OCI-LY1 (cell line): Measurements from ENCODE around the gene GABRG3.

ENCODE experiments used
- CTCF ChIP-seq: fragments of 200-600 bp; sonication (generic), shearing (Covaris generic); IDR thresholded peaks from 2 replicates; pipeline ENCODE4 v1.5.1; 2017; ENCODE audit warnings: mild to moderate bottlenecking, antibody characterized with exemption, low read length, moderate library complexity, mixed read lengths
- EZH2 ChIP-seq: fragments of 200-600 bp; sonication (generic), shearing (Covaris generic); IDR thresholded peaks from 2 replicates; pipeline ENCODE4 v1.8.0; 2017; ENCODE audit warnings: borderline replicate concordance, mixed run types, mild to moderate bottlenecking, antibody characterized with exemption, low read length, moderate library complexity, mixed read lengths

GRCh38 chr15:27448234-27448633 lies 477.3 kb downstream of the GABRG3 start:
- TF ChIP-seq CTCF, result no peak
- no peak for TF ChIP-seq EZH2
